ENCODE results near the gene MRPL28.
"Not testable (repeated sequence)": the region's sequence is repeated elsewhere in the genome, so short reads cannot be mapped to it uniquely, and the experiment has no call there.

Gene MRPL28

DNA sequence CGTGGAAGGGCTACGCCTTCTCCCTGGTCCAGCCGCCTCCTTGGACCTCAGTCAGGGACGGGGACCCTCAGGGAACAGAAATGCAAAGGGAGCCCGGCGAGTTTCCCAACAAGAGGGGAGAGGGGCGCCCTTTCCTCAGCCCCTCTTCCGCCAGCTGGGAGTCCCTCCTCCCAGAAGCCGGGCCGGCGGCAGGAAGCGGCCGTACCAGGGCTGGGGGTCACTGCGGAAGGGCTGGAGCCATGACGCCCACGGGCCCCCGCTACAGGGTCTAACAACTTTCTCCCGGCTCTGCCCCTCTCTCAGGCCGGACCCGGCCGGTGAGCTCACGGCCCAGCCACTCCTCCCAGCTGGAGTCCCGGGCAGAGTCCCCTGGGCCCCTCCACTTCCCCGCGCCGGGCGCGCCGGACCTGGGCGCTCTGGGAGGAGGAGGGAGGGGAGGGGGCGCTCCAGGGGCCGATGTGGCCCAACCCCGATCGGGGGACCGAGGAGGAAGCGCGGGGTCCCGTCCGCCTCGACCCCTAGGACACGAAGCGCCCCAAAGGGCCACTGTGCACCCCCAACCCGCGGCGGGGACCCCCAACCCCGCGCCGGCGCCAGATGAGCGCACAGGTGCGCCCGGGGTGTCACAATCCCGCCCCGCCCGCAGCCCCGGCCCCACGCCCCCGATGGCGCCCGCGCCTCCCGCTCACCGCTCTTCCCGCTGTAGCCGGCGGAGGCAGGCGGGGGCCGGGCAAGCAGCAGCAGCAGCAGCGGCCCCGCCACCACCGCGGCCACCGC lies 10.9 kb upstream of the MRPL28 start:
- DNase-seq (ENCODE audit: insufficient read length, low spot score) (no peak), FAIRE-seq (no peak)
- TF ChIP-seq POLR2A (IDR thresholded peaks at IDR 0.05; ENCODE audit: low read depth, low read length): no peak

DNA sequence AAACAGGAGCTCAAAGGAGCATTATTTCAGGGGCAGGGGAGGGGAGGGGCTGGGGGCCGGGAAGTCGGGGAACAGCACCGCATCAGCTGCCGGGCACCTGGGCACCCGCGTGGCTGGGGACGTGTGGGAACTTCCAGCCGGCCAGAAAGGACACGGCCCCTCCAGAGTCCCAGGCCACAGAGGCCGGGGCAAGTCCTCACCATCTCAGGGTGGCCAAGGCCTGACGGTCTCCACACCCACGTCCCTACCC lies 10.3 kb upstream of the MRPL28 start:
- no peak for TF ChIP-seq POLR2A (IDR thresholded peaks at IDR 0.05; ENCODE audit: low read depth, low read length)
- no peak for FAIRE-seq
- no peak for DNase-seq (ENCODE audit: insufficient read length, low spot score)

DNA sequence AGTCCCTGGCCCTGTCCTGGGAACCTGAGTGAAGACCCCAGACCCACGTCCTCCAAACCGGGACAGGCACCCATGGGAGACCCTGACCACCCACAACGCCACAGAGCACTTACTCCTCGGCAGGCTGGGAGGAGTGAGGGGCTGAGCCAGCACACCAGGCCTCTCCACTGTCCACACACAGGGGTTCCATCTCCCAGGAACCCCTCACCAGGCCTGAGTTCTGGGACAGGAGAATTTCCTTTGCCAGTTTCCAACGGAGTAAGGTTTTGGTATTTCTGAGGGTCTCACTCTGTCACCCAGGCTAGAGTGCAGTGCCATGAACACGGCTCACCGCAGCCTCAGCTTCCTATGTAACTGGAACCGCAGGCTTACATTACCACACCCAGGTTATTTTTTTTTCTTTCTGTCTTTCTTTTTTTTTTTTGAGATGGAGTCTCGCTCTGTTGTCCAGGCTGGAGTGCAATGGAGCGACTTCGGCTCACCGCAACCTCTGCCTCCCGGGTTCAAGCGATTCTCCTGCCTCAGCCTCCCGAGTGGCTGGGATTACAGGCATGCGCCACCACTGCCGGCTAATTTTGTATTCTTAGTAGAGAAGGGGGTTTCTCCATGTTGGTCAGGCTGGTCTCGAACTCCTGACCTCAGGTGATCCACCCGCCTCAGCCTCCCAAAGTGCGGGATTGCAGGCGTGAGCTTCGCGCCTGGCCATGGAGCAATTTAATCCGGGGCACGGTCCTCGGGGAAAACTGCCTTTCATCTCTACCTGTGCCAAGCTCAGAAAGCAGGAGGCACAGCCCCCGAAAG lies 9.8 kb upstream of the MRPL28 start:
- FAIRE-seq: no peak
- no peak for TF ChIP-seq POLR2A (IDR thresholded peaks at IDR 0.05; ENCODE audit: low read depth, low read length)
- DNase-seq (ENCODE audit: insufficient read length, low spot score): no peak

DNA sequence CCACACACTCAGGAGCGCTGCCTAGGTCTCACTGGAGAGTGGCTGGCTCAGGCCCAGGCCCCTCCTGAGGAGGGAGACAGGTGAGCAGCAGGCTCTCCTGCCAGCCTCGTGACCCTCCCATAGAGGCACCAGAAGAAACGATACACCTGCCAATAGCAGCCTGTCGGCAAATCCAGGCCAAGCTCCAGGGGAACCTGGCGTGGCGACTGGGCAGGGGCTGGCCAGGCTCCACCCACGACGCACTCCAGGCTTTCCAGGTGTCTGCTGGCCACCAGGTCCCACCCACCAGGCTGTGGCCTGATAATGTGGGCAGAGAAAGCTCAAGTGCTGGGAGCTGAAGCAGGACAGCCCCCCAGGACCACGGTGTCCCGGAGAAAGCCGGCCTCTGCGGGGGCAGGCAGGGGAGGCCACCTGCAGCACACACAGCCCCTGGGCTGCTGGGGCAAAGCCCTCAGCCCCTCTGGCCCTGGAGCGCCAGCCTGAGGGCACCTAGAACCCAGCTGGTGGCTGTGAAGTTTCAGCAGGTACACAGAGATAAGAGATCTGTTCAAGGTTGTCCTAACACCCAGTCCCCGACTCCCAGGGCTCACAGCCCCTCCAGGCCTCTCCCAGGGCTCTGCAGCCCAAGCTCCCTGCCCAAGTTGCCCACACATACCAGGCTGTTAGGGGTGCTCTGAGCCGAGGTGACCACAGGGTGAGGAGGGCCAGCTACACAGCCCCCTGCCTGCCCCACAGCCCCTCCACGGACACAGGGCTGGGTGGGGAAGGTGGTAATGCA lies 9.0 kb upstream of the MRPL28 start:
- no peak for FAIRE-seq
- DNase-seq (ENCODE audit: insufficient read length, low spot score): no peak

DNA sequence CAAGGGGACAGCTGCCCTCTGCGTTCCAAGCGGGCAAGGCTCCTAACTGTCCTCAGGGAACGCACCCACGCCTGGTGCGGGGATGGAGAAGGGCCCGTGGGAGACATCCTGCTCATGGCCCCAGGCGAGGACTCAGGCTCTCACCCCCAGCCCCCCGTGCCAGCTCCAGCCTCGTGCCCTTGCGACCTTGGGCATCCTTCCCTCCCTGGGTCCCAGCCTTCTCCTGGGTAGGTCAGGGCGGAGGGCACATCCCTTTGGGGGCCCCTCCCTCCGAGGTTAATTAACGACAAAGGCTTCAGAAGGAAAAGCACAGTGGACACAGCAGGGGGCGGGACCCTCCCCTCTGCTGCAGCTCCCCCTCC lies 8.5 kb upstream of the MRPL28 start:
- TF ChIP-seq POLR2A (IDR thresholded peaks at IDR 0.05; ENCODE audit: low read depth, low read length): no peak
- FAIRE-seq: no peak
- DNase-seq (ENCODE audit: insufficient read length, low spot score): no peak

More for the DNA sequence above, 9.0 kb upstream of the MRPL28 start:
- TF ChIP-seq POLR2A (IDR thresholded peaks at IDR 0.05; ENCODE audit: low read depth, low read length): no peak

DNA sequence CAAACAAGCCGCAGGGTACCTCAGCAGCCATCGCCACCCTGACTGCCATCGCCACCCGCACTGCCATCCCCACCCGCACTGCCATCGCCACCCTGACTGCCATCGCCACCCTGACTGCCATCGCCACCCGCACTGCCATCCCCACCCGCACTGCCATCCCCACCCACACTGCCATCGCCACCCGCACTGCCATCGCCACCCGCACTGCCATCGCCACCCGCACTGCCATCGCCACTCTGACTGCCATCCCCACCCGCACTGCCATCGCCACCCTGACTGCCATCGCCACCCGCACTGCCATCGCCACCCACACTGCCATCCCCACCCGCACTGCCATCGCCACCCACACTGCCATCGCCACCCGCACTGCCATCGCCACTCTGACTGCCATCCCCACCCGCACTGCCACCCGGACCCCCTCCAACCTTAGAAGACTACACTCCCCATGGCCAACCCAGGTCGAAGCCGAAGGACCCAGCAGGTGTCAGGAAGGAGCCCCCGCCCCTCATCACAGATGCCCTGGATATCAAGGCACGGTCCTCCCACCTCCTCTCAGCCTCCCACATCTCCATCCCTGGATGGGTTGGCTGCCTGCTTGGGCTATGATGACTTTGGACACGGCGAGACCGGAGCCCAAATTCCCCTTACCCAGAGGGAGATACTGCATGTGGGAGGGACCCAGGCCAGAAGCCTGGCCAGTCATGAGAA lies 7.9 kb upstream of the MRPL28 start:
- DNase-seq (ENCODE audit: insufficient read length, low spot score); FAIRE-seq: not testable (repeated sequence)

DNA sequence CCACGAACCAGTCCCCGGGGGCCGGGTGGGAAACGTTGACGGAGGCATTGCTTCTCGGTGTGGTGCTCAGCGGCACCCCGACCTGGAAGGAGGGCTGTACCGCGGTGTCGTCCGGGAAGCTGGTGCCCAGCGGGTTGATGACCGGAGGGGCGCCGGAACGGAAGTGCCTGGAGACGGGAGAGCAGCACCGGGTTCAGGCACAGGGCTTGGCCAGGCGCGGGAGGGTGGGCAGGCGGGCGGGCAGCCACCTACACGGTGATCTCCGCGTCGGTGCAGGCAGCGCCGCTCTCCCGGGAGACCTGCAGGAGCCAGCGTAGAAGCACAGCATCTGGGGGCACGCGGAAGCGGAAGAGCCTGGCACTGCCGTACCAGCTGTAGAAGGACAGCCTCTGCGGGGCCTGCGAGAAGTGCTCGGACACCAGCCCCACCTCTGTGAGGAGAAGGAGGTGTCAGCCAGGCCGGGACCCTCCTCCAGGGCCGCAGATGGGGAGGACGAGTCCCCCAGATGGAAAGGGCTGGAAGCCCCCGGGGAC lies 7.1 kb upstream of the MRPL28 start:
- no peak for TF ChIP-seq POLR2A (IDR thresholded peaks at IDR 0.05; ENCODE audit: low read depth, low read length)
- FAIRE-seq: no peak
- no peak for DNase-seq (ENCODE audit: insufficient read length, low spot score)

DNA sequence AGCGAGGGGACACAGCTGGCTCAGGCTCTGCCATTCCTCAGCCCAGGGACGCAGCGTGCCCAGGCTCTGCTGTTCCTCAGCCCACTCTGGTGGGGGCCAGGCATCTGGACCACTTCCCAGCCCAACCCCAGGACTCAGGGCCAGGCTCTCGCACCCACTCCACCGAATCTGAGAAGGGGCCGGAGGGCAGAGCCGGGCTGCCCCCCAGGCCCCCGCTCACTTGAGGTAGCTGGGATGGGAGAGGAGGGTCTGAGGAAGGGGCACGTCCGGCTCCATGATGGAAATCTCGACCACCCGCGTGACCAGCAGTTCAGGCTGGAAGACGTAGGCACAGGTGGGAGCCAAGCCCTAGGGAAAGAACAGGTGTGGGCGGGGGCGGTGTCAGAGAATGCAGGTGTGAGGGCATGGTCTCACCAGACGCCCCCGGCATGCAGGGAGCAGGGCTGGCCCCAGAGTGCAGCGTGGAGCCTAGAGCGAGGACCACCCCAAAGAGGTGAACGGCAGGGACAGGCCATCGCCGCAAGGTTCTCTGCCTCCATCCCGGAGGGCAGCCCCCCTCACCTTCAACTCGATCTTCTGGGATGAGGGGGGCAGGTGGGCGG lies 6.6 kb upstream of the MRPL28 start:
- FAIRE-seq (no peak), DNase-seq (ENCODE audit: insufficient read length, low spot score) (no peak)
- TF ChIP-seq POLR2A (IDR thresholded peaks at IDR 0.05; ENCODE audit: low read depth, low read length): no peak

DNA sequence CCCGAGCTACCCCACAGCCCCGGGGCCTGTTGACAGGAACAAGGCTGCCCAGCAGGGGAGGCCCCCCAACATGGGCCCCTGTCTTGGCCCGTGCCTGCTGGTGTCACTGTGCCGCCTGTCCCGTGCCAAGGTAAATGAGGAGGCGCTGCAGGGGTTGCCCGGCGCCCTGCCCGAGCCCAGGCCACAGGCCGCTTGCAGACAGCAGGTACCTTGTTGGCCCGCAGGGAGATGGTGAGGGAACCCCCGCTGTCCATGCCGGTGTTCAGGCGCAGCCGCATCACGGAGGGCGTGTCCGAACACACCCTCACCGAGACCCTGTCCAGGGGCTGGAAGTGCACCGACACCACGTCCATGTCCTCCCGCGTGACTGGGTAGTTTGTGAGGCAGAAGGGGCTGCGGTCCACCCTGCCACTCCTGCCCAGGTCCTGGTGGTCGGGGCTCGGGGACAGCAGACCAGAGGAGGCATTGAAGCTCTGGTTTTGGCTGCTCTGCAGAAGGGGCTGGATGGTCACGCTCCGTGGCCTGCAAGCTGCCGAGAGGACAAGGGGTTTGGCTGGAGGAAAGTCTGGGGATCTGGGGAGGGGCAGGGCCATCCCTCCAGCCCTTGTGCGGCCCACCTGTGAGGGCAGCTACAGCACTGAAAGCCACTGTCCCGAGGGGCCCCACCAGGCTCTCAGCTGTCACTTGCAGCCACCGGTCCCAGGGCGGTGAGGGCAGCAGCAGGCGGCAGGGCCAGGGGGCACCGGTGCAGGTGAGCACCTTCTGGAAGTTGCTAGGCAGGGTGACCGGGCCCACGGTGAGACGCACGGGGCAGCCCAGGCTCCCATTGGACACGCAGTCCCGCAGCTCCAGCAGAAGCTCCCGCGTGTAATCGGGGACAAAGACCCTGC lies 5.8 kb upstream of the MRPL28 start:
- DNase-seq (ENCODE audit: insufficient read length, low spot score) (no peak), FAIRE-seq (no peak)
- TF ChIP-seq POLR2A (IDR thresholded peaks at IDR 0.05; ENCODE audit: low read depth, low read length): no peak

DNA sequence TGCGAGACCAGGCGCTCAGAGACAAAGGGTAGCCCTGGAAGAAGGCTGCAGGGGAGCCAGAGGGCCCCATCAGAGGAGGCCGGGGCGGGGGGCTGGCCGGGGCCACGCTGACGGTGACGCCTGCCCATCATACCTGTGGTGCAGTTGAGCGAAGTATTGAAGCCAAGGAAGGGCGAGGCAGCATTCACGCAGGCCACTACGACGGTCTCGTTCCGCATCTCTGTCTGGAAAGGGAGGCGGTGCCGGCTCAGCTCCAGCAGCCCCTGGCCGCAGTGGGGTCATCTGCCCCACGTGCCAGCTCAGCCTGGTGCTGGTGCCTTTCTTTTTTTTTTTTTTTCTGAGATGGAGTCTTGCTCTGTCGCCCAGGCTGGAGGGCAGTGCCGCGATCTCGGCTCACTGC lies 4.9 kb upstream of the MRPL28 start:
- FAIRE-seq: no peak
- DNase-seq (ENCODE audit: insufficient read length, low spot score): no peak
- TF ChIP-seq POLR2A (IDR thresholded peaks at IDR 0.05; ENCODE audit: low read depth, low read length): no peak

DNA sequence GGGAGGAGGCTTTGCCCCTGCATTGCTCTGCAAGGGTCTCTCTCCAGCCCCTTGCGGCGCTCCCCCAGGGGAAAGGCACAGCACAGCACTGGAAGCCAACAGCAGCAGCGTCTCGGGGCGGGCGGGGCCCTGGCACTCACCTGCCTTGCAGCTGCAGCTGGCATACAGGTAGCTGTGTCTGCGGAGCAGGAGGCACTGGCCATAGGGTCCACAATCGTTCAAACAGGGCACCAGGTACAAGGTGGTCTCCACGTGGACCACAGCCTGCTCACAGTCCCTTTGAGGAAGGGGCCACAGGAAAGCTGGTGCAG lies 4.2 kb upstream of the MRPL28 start:
- no peak for DNase-seq (ENCODE audit: insufficient read length, low spot score)
- no peak for TF ChIP-seq POLR2A (IDR thresholded peaks at IDR 0.05; ENCODE audit: low read depth, low read length)
- no peak for FAIRE-seq

DNA sequence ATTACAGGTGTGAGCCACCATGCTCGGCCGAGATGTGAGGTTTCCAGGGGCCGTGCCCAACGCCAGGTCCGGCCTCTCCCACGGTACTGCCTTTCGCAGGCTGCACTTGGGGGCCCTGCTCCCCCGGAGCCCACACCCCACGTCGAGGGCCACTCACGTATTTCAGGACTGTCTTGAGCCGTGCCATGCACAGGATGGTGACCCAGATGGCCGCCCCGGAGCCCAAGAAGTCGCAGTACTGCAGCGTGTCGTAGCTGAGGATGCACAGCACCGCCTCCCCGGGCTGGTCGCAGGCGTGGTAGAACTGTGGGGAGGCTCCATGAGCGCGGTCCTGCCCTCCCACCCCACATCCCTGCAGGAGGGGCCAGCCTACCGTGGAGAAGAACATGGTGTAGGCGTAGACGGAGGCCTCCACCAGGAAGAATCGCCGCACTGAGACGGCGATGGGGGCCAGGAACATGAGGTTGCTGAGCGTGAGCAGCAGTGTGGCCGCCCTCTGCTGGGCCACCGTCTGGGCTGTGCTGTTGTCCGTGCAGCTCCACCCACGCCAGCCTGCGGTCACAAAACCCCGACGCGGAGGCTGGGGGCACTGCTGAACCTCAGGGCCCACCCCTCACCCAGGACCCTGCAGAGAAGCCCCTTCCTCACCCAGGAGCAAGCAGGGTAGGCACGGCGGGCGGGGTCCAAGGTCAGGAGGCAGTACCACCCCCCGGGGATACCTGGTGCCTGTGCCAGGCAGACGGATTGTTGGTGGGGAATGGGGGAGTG lies 3.7 kb upstream of the MRPL28 start:
- DNase-seq (ENCODE audit: insufficient read length, low spot score): no peak
- FAIRE-seq: no peak
- no peak for TF ChIP-seq POLR2A (IDR thresholded peaks at IDR 0.05; ENCODE audit: low read depth, low read length)

All from H54 (cell line).